ENCODE data around the gene XAGE3.

- TF ChIP-seq POLR2AphosphoS5 (IDR thresholded peaks at IDR 0.05) (no peak), CTCF (IDR thresholded peaks at IDR 0.05 in 8 of 11, conservative IDR thresholded peaks at IDR 0.05 in 3 of 11) (no peak), POLR2A (IDR thresholded peaks at IDR 0.05) (no peak)
These were observed 2.4 kb downstream of the XAGE3 start for GRCh38 chrX:52865343-52865998.

All from spleen (tissue), 7 donors.